Stimulated activated naive CD4-positive, alpha-beta T cell treated with Interleukin-2 at 50 U/mL for 16 hours (primary cell): ENCODE data around the gene TPM1.

Experiments
- DNase-seq: peaks from one replicate; lab custom pipeline; 2025; lab: John Stamatoyannopoulos, UW

TPM1 gene

GRCh38 chr15:63016234-63016633 lies 26.3 kb upstream of the TPM1 start:
- no peak for DNase-seq

- no peak for DNase-seq
Measured at GRCh38 chr15:63018639-63019038, 23.9 kb upstream of the TPM1 start.

- DNase-seq = no peak
Measured at GRCh38 chr15:63019511-63020109, 22.9 kb upstream of the TPM1 start.

- no peak for DNase-seq
Measured at GRCh38 chr15:63020128-63020527, 22.4 kb upstream of the TPM1 start.

GRCh38 chr15:63020759-63021430 lies 21.7 kb upstream of the TPM1 start:
- DNase-seq = no peak

- DNase-seq = no peak
Measured at GRCh38 chr15:63022181-63022580, 20.4 kb upstream of the TPM1 start.

- DNase-seq = no peak
Measured at GRCh38 chr15:63022663-63023062, 19.9 kb upstream of the TPM1 start.

GRCh38 chr15:63023351-63023945 lies 19.1 kb upstream of the TPM1 start:
- no peak for DNase-seq

- no peak for DNase-seq
Measured at GRCh38 chr15:63025460-63025859, 17.1 kb upstream of the TPM1 start.

- DNase-seq = no peak
Measured at GRCh38 chr15:63027646-63028045, 14.9 kb upstream of the TPM1 start.

- no peak for DNase-seq
Measured at GRCh38 chr15:63028442-63029110, 14.0 kb upstream of the TPM1 start.

- no peak for DNase-seq
Measured at GRCh38 chr15:63029676-63030075, 12.9 kb upstream of the TPM1 start.

- no peak for DNase-seq
Measured at GRCh38 chr15:63030101-63030551, 12.4 kb upstream of the TPM1 start.

- DNase-seq = no peak
Measured at GRCh38 chr15:63034578-63034977, 8.0 kb upstream of the TPM1 start.

GRCh38 chr15:63035253-63035652 lies 7.3 kb upstream of the TPM1 start:
- no peak for DNase-seq

- no peak for DNase-seq
Measured at GRCh38 chr15:63035977-63036376, 6.6 kb upstream of the TPM1 start.

- no peak for DNase-seq
Measured at GRCh38 chr15:63037976-63038720, 4.4 kb upstream of the TPM1 start.

GRCh38 chr15:63038926-63039673 lies 3.4 kb upstream of the TPM1 start:
- DNase-seq = no peak

- DNase-seq = no peak
Measured at GRCh38 chr15:63039811-63040210, 2.7 kb upstream of the TPM1 start.

- no peak for DNase-seq
Measured at GRCh38 chr15:63040509-63040908, 2.0 kb upstream of the TPM1 start.

- DNase-seq = no peak
Measured at GRCh38 chr15:63040954-63041353, 1.6 kb upstream of the TPM1 start.
